A172 (cell line): ENCODE results near the gene NOC2L. TPM values are rescaled to one million over a fixed set of nuclear protein-coding genes. Genes with fewer than 3 reads are reported as not detected.

Source experiments
- DNase-seq: peaks from one replicate; pipeline ENCODE4 v3.0.0-alpha.2; 2015; ENCODE audit warnings: low spot score
- total RNA-seq: library from RNA; depleted of rRNA; stranded (reverse); fragments of >200 nt; shearing (Covaris generic); gene quantifications from 2 replicates; pipeline ENCODE4 v1.2.3, GENCODE V29; 2014

The NOC2L gene
- total RNA-seq, 1 experiment from 2014 or later: 68.7 TPM

- DNase-seq: no peak
These were observed 42.6 kb downstream of the NOC2L start for GRCh38 chr1:916173-917075.

- DNase-seq: no peak
These were observed 43.5 kb downstream of the NOC2L start for GRCh38 chr1:915295-916172.

- DNase-seq: no peak
These were observed 44.2 kb downstream of the NOC2L start for GRCh38 chr1:914891-915280.

GRCh38 chr1:914131-914890 lies 44.7 kb downstream of the NOC2L start:
- no peak for DNase-seq

GRCh38 chr1:913491-914130 lies 45.4 kb downstream of the NOC2L start:
- no peak for DNase-seq

GRCh38 chr1:912740-913301 lies 46.2 kb downstream of the NOC2L start:
- no peak for DNase-seq

GRCh38 chr1:911875-912739 lies 46.9 kb downstream of the NOC2L start:
- no peak for DNase-seq

- DNase-seq: peak; percentile 87
These were observed 48.0 kb downstream of the NOC2L start for GRCh38 chr1:910881-911721.

- no peak for DNase-seq
These were observed 48.7 kb downstream of the NOC2L start for GRCh38 chr1:910311-910880.

GRCh38 chr1:909861-910310 lies 49.2 kb downstream of the NOC2L start:
- no peak for DNase-seq

GRCh38 chr1:908661-909060 lies 50.4 kb downstream of the NOC2L start:
- no peak for DNase-seq

- no peak for DNase-seq
These were observed 51.2 kb downstream of the NOC2L start for GRCh38 chr1:907611-908451.

- no peak for DNase-seq
These were observed 52.2 kb downstream of the NOC2L start for GRCh38 chr1:906600-907420.

GRCh38 chr1:905811-906599 lies 53.1 kb downstream of the NOC2L start:
- no peak for DNase-seq

GRCh38 chr1:905071-905749 lies 53.8 kb downstream of the NOC2L start:
- no peak for DNase-seq
